Astrocyte (in vitro differentiated cells and primary cell): ENCODE data around the gene SHQ1. TPM values are rescaled to one million over a fixed set of nuclear protein-coding genes. Genes with fewer than 3 reads are reported as not detected.

Experiments
- DNase-seq: peaks from one replicate; pipeline ENCODE4 v3.0.0-alpha.2; 2010; ENCODE audit warnings: low read depth
- FAIRE-seq: peaks from 2 replicates; lab custom pipeline; 2011; peaks lifted over from hg19 to GRCh38; lab: Jason Lieb, UNC
- H2AFZ ChIP-seq: 2 replicates; pipeline ENCODE4 v1.6.0; 2012; ENCODE audit warnings: low read depth, low read length, inconsistent platforms
- H3K27ac ChIP-seq: 2 replicates; pipeline ENCODE4 v1.5.1; 2011; ENCODE audit warnings: low read depth, low read length, inconsistent platforms
- H3K27me3 ChIP-seq: 2 replicates; pipeline ENCODE4 v1.6.0; 2011; ENCODE audit warnings: low read length, inconsistent platforms; ENCODE audit not compliant: insufficient read depth
- H3K36me3 ChIP-seq: 2 replicates; pipeline ENCODE4 v1.5.1; 2011; ENCODE audit warnings: low read length, inconsistent platforms; ENCODE audit not compliant: insufficient read depth
- H3K4me1 ChIP-seq: 2 replicates; pipeline ENCODE4 v1.5.1; 2011; ENCODE audit warnings: low read length, inconsistent platforms; ENCODE audit not compliant: insufficient read depth
- H3K4me2 ChIP-seq: 2 replicates; pipeline ENCODE4 v1.6.0; 2012; ENCODE audit warnings: low read length, inconsistent platforms
- H3K4me3 ChIP-seq: 2 replicates; pipeline ENCODE4 v1.5.1; 2011; ENCODE audit warnings: low read depth, mild to moderate bottlenecking, low read length, inconsistent platforms; ENCODE audit not compliant: insufficient read depth
- H3K79me2 ChIP-seq: 2 replicates; pipeline ENCODE4 v1.6.0; 2012; ENCODE audit warnings: mild to moderate bottlenecking, low read length, inconsistent platforms; ENCODE audit not compliant: insufficient read depth
- H3K9ac ChIP-seq: 2 replicates; pipeline ENCODE4 v1.6.0; 2012; ENCODE audit warnings: mild to moderate bottlenecking, low read length, inconsistent platforms
- H3K9me3 ChIP-seq: 2 replicates; pipeline ENCODE4 v1.5.1; 2012; ENCODE audit warnings: low read depth, mild to moderate bottlenecking, low read length, inconsistent platforms; ENCODE audit not compliant: insufficient read depth
- H4K20me1 ChIP-seq: 2 replicates; pipeline ENCODE4 v1.6.0; 2012; ENCODE audit warnings: low read length, inconsistent platforms; ENCODE audit not compliant: insufficient read depth
- H3K27ac Mint-ChIP-seq: one replicate; pipeline ENCODE4 v1.8.0; 2021; ENCODE audit warnings: mild to moderate bottlenecking, mixed read lengths; ENCODE audit not compliant: unreplicated experiment
- H3K27me3 Mint-ChIP-seq: one replicate; pipeline ENCODE4 v1.8.0; 2021; ENCODE audit warnings: low read depth, mixed read lengths; ENCODE audit not compliant: unreplicated experiment
- H3K36me3 Mint-ChIP-seq: one replicate; pipeline ENCODE4 v1.8.0; 2021; ENCODE audit warnings: low read depth, mixed read lengths; ENCODE audit not compliant: unreplicated experiment
- H3K4me1 Mint-ChIP-seq: one replicate; pipeline ENCODE4 v1.8.0; 2021; ENCODE audit warnings: low read depth, mixed read lengths; ENCODE audit not compliant: unreplicated experiment
- H3K4me3 Mint-ChIP-seq: one replicate; pipeline ENCODE4 v1.8.0; 2021; ENCODE audit warnings: mild to moderate bottlenecking, moderate library complexity, mixed read lengths; ENCODE audit not compliant: unreplicated experiment
- H3K9me3 Mint-ChIP-seq: one replicate; pipeline ENCODE4 v1.8.0; 2021; ENCODE audit warnings: mild to moderate bottlenecking, mixed read lengths; ENCODE audit not compliant: unreplicated experiment
- EZH2 ChIP-seq: IDR thresholded peaks from 2 replicates; pipeline ENCODE4 v1.6.1; 2012; ENCODE audit warnings: mild to moderate bottlenecking, low read length, inconsistent platforms; ENCODE audit not compliant: insufficient read depth
- total RNA-seq: library from RNA; stranded (reverse); gene quantifications from 2 replicates; pipeline ENCODE4 v1.2.1, GENCODE V29; 2021
- TF ChIP-seq, protein P1 (sequence below): IDR thresholded peaks from 2 replicates; pipeline ENCODE4 v1.5.1; 2011; ENCODE audit warnings: low read depth, mild to moderate bottlenecking, inconsistent platforms, low read length, moderate library complexity; ENCODE audit not compliant: insufficient read depth

The SHQ1 gene
- total RNA-seq, 1 donor from 2014 or later, result 28.4 TPM

DNA sequence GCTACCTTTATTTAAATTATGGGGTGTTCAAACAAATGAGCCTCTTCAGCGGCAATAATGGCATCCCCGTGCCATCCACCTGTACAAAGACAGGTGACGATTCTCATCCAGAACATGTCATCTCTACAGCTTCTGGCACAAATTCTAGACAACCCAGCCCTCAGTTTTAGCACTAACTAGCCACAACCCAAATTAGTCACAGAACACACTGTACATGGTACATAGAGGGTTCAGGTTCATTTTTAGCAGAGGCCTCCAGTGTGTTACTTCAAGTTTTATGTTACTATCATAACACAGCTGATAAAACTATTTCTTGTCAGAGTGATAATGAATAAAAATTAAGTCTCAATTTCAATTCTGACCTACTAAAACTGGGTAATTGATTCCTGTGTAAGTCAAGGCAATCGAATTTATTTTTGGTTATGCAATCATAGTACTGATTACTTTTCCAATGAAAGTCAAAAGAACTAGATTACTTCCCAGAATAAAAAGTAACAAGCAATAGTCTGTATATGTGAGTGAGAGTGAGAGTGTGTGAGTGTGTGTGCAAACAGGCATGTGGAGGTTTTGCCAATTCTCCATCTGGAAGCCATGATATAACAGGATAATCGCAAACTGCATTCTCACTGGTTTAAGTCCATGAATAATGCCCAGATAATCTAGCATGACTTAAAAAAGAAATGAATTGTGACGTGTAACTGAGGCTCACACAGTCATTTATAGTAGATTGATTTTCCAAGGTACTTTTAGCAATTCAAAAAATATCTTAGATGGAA, 37.4 kb downstream of the SHQ1 start:
- Histone ChIP-seq H3K9me3 (no peaks in the 10 kb centered on the region), H4K20me1 (no peaks in the 10 kb centered on the region), H2AFZ (no peak overlapping the region), H3K4me3 (no peak overlapping the region), H3K4me2 (no peak overlapping the region), H3K36me3 (peaks cover 3% of the 10 kb centered on the region), H3K27ac (no peak overlapping the region), H3K9ac (no peak overlapping the region), H3K79me2 (no peaks in the 10 kb centered on the region), H3K27me3 (no peaks in the 10 kb centered on the region), H3K4me1 (no peaks in the 10 kb centered on the region)
- FAIRE-seq, result no peak
- Mint-ChIP-seq H3K36me3 (peaks cover 7% of the 10 kb centered on the region), H3K27me3 (no peaks in the 10 kb centered on the region), H3K27ac (no peak overlapping the region), H3K9me3 (no peaks in the 10 kb centered on the region), H3K4me1 (peaks cover 6% of the 10 kb centered on the region), H3K4me3 (no peak overlapping the region)
- no peak for DNase-seq
- TF ChIP-seq EZH2, result no peak
- TF ChIP-seq, protein P1, sequence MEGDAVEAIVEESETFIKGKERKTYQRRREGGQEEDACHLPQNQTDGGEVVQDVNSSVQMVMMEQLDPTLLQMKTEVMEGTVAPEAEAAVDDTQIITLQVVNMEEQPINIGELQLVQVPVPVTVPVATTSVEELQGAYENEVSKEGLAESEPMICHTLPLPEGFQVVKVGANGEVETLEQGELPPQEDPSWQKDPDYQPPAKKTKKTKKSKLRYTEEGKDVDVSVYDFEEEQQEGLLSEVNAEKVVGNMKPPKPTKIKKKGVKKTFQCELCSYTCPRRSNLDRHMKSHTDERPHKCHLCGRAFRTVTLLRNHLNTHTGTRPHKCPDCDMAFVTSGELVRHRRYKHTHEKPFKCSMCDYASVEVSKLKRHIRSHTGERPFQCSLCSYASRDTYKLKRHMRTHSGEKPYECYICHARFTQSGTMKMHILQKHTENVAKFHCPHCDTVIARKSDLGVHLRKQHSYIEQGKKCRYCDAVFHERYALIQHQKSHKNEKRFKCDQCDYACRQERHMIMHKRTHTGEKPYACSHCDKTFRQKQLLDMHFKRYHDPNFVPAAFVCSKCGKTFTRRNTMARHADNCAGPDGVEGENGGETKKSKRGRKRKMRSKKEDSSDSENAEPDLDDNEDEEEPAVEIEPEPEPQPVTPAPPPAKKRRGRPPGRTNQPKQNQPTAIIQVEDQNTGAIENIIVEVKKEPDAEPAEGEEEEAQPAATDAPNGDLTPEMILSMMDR, result no peak

DNA sequence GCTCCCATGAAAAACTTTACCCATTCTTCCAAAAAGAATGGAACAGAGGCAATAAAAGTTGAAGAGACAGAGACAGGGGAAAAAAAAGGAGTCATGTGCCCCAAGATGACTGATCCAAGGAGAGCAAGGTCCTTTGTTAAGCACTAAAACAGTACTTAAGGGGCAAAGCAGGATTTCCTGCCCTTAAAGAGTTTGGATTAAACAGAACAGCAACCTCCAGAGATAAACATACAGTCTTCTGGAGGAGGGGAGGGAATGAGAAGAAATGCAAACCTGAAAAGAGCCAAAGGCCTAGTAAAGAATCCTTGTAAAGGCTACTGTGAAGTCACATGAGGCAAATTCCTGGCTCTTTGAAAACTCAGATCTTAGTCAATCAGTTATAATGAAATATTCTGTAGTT, 38.2 kb downstream of the SHQ1 start:
- Histone ChIP-seq H3K27me3 (no peaks in the 10 kb centered on the region), H3K4me3 (no peak overlapping the region), H3K36me3 (peaks cover 3% of the 10 kb centered on the region), H2AFZ (no peak overlapping the region), H4K20me1 (no peaks in the 10 kb centered on the region), H3K4me2 (no peak overlapping the region), H3K79me2 (no peaks in the 10 kb centered on the region), H3K4me1 (no peaks in the 10 kb centered on the region), H3K9ac (no peak overlapping the region), H3K27ac (no peak overlapping the region), H3K9me3 (no peaks in the 10 kb centered on the region)
- Mint-ChIP-seq H3K27me3 (no peaks in the 10 kb centered on the region), H3K4me3 (no peak overlapping the region), H3K9me3 (no peaks in the 10 kb centered on the region), H3K36me3 (peaks cover 7% of the 10 kb centered on the region), H3K4me1 (peaks cover 6% of the 10 kb centered on the region), H3K27ac (no peak overlapping the region)
- DNase-seq (no peak), FAIRE-seq (no peak)
- TF ChIP-seq, protein P1, result no peak
- TF ChIP-seq EZH2, result no peak

GRCh38 chr3:72804361-72804760, 43.9 kb downstream of the SHQ1 start:
- no peak overlapping the region for H3K27ac Mint-ChIP-seq
- H3K9ac ChIP-seq, result no peak overlapping the region
- H3K36me3 Mint-ChIP-seq, result peaks cover 4% of the 10 kb centered on the region
- no peaks in the 10 kb centered on the region for H3K9me3 ChIP-seq
- no peaks in the 10 kb centered on the region for H3K79me2 ChIP-seq
- H3K4me3 Mint-ChIP-seq, result no peak overlapping the region
- FAIRE-seq (no peak), DNase-seq (no peak)
- H3K4me1 ChIP-seq, result no peaks in the 10 kb centered on the region
- TF ChIP-seq EZH2, result no peak
- TF ChIP-seq, protein P1, result no peak
- no peaks in the 10 kb centered on the region for H3K27me3 ChIP-seq
- H3K4me2 ChIP-seq, result no peak overlapping the region
- no peaks in the 10 kb centered on the region for H3K9me3 Mint-ChIP-seq
- H3K4me3 ChIP-seq, result no peak overlapping the region
- H3K4me1 Mint-ChIP-seq, result no peaks in the 10 kb centered on the region
- H4K20me1 ChIP-seq, result no peaks in the 10 kb centered on the region
- no peaks in the 10 kb centered on the region for H3K27me3 Mint-ChIP-seq
- no peak overlapping the region for H2AFZ ChIP-seq
- H3K36me3 ChIP-seq, result no peaks in the 10 kb centered on the region
- H3K27ac ChIP-seq, result no peak overlapping the region
